Erythroblast (primary cell): Measurements from ENCODE around the gene BBS5.

Experiments used
- GATA1 ChIP-seq: IDR thresholded peaks from 2 replicates; pipeline ENCODE4 v1.6.1; 2011; ENCODE audit warnings: low read depth, mild to moderate bottlenecking, control low read depth, low read length, moderate library complexity
- POLR2A ChIP-seq: IDR thresholded peaks from 2 replicates; pipeline ENCODE4 v1.6.1; 2011; ENCODE audit warnings: mild to moderate bottlenecking, low read length

- TF ChIP-seq POLR2A (no peak), GATA1 (no peak)
Measured at GRCh38 chr2:169468841-169469240, 10.5 kb upstream of the BBS5 start.
